ENCODE measurements around the gene PMEPA1. TPM values are rescaled to one million over a fixed set of nuclear protein-coding genes. Genes with fewer than 3 reads are reported as not detected.

Gene PMEPA1
- total and polyA plus RNA-seq, 2 experiments from 2014 or later, result 7.3 to 15.4 TPM

GRCh38 chr20:57679113-57679512 is 30.7 kb downstream of the PMEPA1 start:
- Histone ChIP-seq H3K27ac (ENCODE audit: low read depth) (no peak overlapping the region), H3F3A (replicated peaks; ENCODE audit: low read depth) (no peaks in the 10 kb centered on the region), H3K4me3 (no peak overlapping the region), H4K20me1 (replicated peaks; ENCODE audit: insufficient read depth) (peaks cover 51% of the 10 kb centered on the region), H2AFZ (no peak overlapping the region), H3K4me2 (no peak overlapping the region), H3K36me3 (ENCODE audit: insufficient read depth) (no peaks in the 10 kb centered on the region), H3K27me3 (ENCODE audit: insufficient read depth) (no peaks in the 10 kb centered on the region), H3K4me1 (ENCODE audit: insufficient read depth) (peaks cover 63% of the 10 kb centered on the region), H3K79me2 (replicated peaks; ENCODE audit: insufficient read depth) (peaks cover 100% of the 10 kb centered on the region), H3K9me2 (ENCODE audit: insufficient read depth) (no peaks in the 10 kb centered on the region)
- Mint-ChIP-seq H3K4me3 (no peak overlapping the region), H3K36me3 (ENCODE audit: low read depth) (peaks cover 6% of the 10 kb centered on the region), H3K9me3 (no peaks in the 10 kb centered on the region), H3K4me1 (peaks cover 90% of the 10 kb centered on the region), H3K27me3 (ENCODE audit: insufficient read depth, low read depth, poor library complexity) (peaks cover 8% of the 10 kb centered on the region), H3K27ac (no peak overlapping the region)
- DNase-seq (ENCODE audit: low spot score) (no peak), ATAC-seq (no peak)
- TF ChIP-seq CTCF (conservative IDR thresholded peaks at IDR 0.05; ENCODE audit: low read depth in 2 of 2) (no peak), ETS1 (IDR thresholded peaks at IDR 0.05) (no peak), EZH2phosphoT487 (IDR thresholded peaks at IDR 0.05; ENCODE audit: unreplicated experiment) (no peak), EZH2 (IDR thresholded peaks at IDR 0.05; ENCODE audit: low read depth, unreplicated experiment) (no peak), JUNB (IDR thresholded peaks at IDR 0.05; ENCODE audit: unreplicated experiment) (no peak), ZNF462 (CRISPR knock-in tag; IDR thresholded peaks at IDR 0.05) (no peak), STAT1 (IDR thresholded peaks at IDR 0.05; ENCODE audit: unreplicated experiment) (no peak), REST (IDR thresholded peaks at IDR 0.05; ENCODE audit: unreplicated experiment) (no peak), ZNF331 (CRISPR knock-in tag; IDR thresholded peaks at IDR 0.05; ENCODE audit: low read depth) (no peak)

All from GM23338 (cell line).